GM21529 (cell line): ENCODE results near the gene ZNF22.
A peak's percentile ranks its signal among the peaks of the same experiment; 100 is the strongest.

Experiments used
- ATAC-seq: cut with Tn5 transposase; IDR thresholded peaks from one replicate; pipeline ENCODE4 v1.9.1; 2021; ENCODE audit not compliant: unreplicated experiment

ZNF22 gene

GRCh38 chr10:44975431-44976331 is 25.0 kb upstream of the ZNF22 start:
- ATAC-seq: no peak

- ATAC-seq: no peak
Observed at GRCh38 chr10:44976352-44977198, 24.1 kb upstream of the ZNF22 start.

GRCh38 chr10:44977287-44978212 is 23.2 kb upstream of the ZNF22 start:
- ATAC-seq: no peak

- ATAC-seq: no peak
Observed at GRCh38 chr10:44978213-44978569, 22.5 kb upstream of the ZNF22 start.

GRCh38 chr10:44978570-44979280 is 22.0 kb upstream of the ZNF22 start, which contains the start of gene DEPP1:
TSS of gene DEPP1 (minus strand) at chr10:44978809. CDS start at chr10:44978030, 779 bp downstream.
- ATAC-seq: no peak

GRCh38 chr10:44979281-44980191 is 21.2 kb upstream of the ZNF22 start:
- no peak for ATAC-seq

- ATAC-seq: no peak
Observed at GRCh38 chr10:44980309-44981171, 20.2 kb upstream of the ZNF22 start.

- peak; percentile 66 for ATAC-seq
Observed at GRCh38 chr10:44981172-44982113, 19.3 kb upstream of the ZNF22 start.

- no peak for ATAC-seq
Observed at GRCh38 chr10:44982114-44982460, 18.6 kb upstream of the ZNF22 start.

- ATAC-seq: no peak
Observed at GRCh38 chr10:44982496-44982895, 18.2 kb upstream of the ZNF22 start.

- no peak for ATAC-seq
Observed at GRCh38 chr10:44983066-44983894, 17.4 kb upstream of the ZNF22 start.

- ATAC-seq: no peak
Observed at GRCh38 chr10:44983895-44984278, 16.8 kb upstream of the ZNF22 start.

- ATAC-seq: no peak
Observed at GRCh38 chr10:44984671-44985101, 16.0 kb upstream of the ZNF22 start.

GRCh38 chr10:44985175-44985681 is 15.5 kb upstream of the ZNF22 start:
- no peak for ATAC-seq

GRCh38 chr10:44986179-44986578 is 14.5 kb upstream of the ZNF22 start:
- no peak for ATAC-seq

GRCh38 chr10:44986670-44987069 is 14.1 kb upstream of the ZNF22 start:
- no peak for ATAC-seq
